ENCODE results near the gene VSIG10L2. TPM values are rescaled to one million over a fixed set of nuclear protein-coding genes. Genes with fewer than 3 reads are reported as not detected.

Gene VSIG10L2
- total RNA-seq, 1 experiment from 2014 or later = not detected

- H3K27me3 ChIP-seq (ENCODE audit: insufficient read depth, low read length) = 0 out of 2 replicates have a peak, but pooled peaks cover 5% of the 10 kb centered on the region
- no TSS peak for BruUV-seq (replicated peaks)
- no peak overlapping the region for H2AFZ ChIP-seq (ENCODE audit: low read depth, low read length, poor library complexity, severe bottlenecking)
These were observed 16.3 kb upstream of the VSIG10L2 start for GRCh38 chr11:125929445-125930075.

More at GRCh38 chr11:125929445-125930075, 16.3 kb upstream of the VSIG10L2 start:
- no peaks in the 10 kb centered on the region for H3K79me2 ChIP-seq (ENCODE audit: insufficient read depth, low read length)
- no peak overlapping the region for H3K4me2 ChIP-seq (ENCODE audit: low read length)
- no peaks in the 10 kb centered on the region for H3K9me3 ChIP-seq (ENCODE audit: control insufficient read depth in 1 of 2, insufficient read depth in 1 of 2, low read depth in 1 of 2, low read length in 2 of 2)
- H3K9ac ChIP-seq (ENCODE audit: low read length) = no peak overlapping the region
- H3K9me2 ChIP-seq (ENCODE audit: insufficient read depth) = no peaks in the 10 kb centered on the region
- H3K27ac ChIP-seq (ENCODE audit: low read depth, low read length) = no peak overlapping the region
- no peaks in the 10 kb centered on the region for H4K20me1 ChIP-seq (ENCODE audit: insufficient read depth)
- no peaks in the 10 kb centered on the region for H3K4me1 ChIP-seq (ENCODE audit: control insufficient read depth in 1 of 2, insufficient read depth in 2 of 2, low read length in 2 of 2)
- ChIA-PET POLR2A (no interaction called here), RAD21 (ENCODE audit: low non-redundant PET in 1 of 2, low total read pairs in 2 of 2, uncharacterized antibody in 2 of 2, unreplicated experiment in 2 of 2) (no interaction called here), CTCF (no interaction called here)
- no peaks in the 10 kb centered on the region for H3K36me3 ChIP-seq (ENCODE audit: control insufficient read depth in 1 of 2, insufficient read depth in 2 of 2, low read length in 2 of 2)
- intact Hi-C loops (cut with micrococcal nuclease) = no loop called here
- no peak overlapping the region for H3K4me3 ChIP-seq (replicated peaks in 1 of 2; ENCODE audit: low read depth in 1 of 2, low read length in 2 of 2)
- no peak for TF ChIP-seq JUND (IDR thresholded peaks at IDR 0.05)
- TF ChIP-seq EGR1 (IDR thresholded peaks at IDR 0.05; ENCODE audit: low read depth) = no peak
- TF ChIP-seq EZH2phosphoT487 (IDR thresholded peaks at IDR 0.05; ENCODE audit: borderline replicate concordance) = no peak
- no peak for TF ChIP-seq TCF7L2 (IDR thresholded peaks at IDR 0.05; ENCODE audit: borderline replicate concordance, extremely low read depth, insufficient read depth, insufficient read length)
- TF ChIP-seq SRF (IDR thresholded peaks at IDR 0.05; ENCODE audit: low read depth) = no peak
- no peak for TF ChIP-seq ZFX (IDR thresholded peaks at IDR 0.05)
- no peak for TF ChIP-seq CTCF (IDR thresholded peaks at IDR 0.05 in 2 of 3, conservative IDR thresholded peaks at IDR 0.05 in 1 of 3; ENCODE audit: borderline replicate concordance in 1 of 3, insufficient read depth in 1 of 3, low read depth in 2 of 3, low read length in 2 of 3)
- TF ChIP-seq ZNF274 (IDR thresholded peaks at IDR 0.05; ENCODE audit: low read depth, low read length) = no peak
- no peak for TF ChIP-seq REST (IDR thresholded peaks at IDR 0.05; ENCODE audit: low read depth)
- no peak for ATAC-seq
- DNase-seq (ENCODE audit: low read depth, low spot score) = no peak
